ENCODE measurements around the gene TPM1. TPM values are rescaled to one million over a fixed set of nuclear protein-coding genes. Genes with fewer than 3 reads are reported as not detected.

TPM1 gene
- total RNA-seq, 3 donors from 2014 or later: 333 to 609 (median 575) TPM

DNA sequence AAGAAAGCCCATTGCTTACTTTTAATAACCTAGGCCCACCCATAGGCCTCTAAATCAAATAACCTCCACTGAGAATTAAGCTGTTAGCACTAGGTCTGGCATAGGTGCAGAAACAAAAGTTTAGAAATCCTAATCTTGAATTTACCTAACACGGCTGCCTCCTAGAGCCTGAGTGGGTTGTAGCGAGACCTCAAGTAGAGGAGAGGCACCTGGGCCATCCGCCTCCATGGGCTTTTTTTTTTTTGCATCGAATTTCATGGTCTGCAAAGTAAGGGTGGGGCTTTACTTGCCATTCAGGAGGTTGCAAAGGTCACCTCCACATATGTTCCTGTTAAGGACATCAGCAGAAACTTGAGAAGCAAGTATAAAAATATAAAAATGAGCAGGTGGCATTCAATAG lies 6.6 kb upstream of the TPM1 start:
- intact Hi-C loops (cut with DNase I; ENCODE audit: low total_unique reads): no loop called here
- Histone ChIP-seq H3K4me1 (no peaks in the 10 kb centered on the region), H3K36me3 (no peaks in the 10 kb centered on the region), H3K4me3 (no peak overlapping the region), H3K27me3 (no peaks in the 10 kb centered on the region), H3K27ac (no peak overlapping the region), H3K9me3 (no peaks in the 10 kb centered on the region)
- TF ChIP-seq, protein P1, sequence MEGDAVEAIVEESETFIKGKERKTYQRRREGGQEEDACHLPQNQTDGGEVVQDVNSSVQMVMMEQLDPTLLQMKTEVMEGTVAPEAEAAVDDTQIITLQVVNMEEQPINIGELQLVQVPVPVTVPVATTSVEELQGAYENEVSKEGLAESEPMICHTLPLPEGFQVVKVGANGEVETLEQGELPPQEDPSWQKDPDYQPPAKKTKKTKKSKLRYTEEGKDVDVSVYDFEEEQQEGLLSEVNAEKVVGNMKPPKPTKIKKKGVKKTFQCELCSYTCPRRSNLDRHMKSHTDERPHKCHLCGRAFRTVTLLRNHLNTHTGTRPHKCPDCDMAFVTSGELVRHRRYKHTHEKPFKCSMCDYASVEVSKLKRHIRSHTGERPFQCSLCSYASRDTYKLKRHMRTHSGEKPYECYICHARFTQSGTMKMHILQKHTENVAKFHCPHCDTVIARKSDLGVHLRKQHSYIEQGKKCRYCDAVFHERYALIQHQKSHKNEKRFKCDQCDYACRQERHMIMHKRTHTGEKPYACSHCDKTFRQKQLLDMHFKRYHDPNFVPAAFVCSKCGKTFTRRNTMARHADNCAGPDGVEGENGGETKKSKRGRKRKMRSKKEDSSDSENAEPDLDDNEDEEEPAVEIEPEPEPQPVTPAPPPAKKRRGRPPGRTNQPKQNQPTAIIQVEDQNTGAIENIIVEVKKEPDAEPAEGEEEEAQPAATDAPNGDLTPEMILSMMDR (IDR thresholded peaks at IDR 0.05): no peak
- no peak for TF ChIP-seq POLR2AphosphoS5 (IDR thresholded peaks at IDR 0.05)
- no peak for TF ChIP-seq POLR2A (IDR thresholded peaks at IDR 0.05)
- no peak for DNase-seq (ENCODE audit: low spot score in 2 of 2)

- Histone ChIP-seq H3K36me3 (no peaks in the 10 kb centered on the region), H3K27ac (peak overlapping the region; percentile 62 to 65), H3K27me3 (no peaks in the 10 kb centered on the region), H3K4me3 (no peak overlapping the region), H3K4me1 (no peaks in the 10 kb centered on the region), H3K9me3 (no peaks in the 10 kb centered on the region)
- no peak for DNase-seq (ENCODE audit: low spot score in 2 of 2)
- TF ChIP-seq POLR2A (IDR thresholded peaks at IDR 0.05): no peak
- TF ChIP-seq, protein P1 (IDR thresholded peaks at IDR 0.05): no peak
- TF ChIP-seq POLR2AphosphoS5 (IDR thresholded peaks at IDR 0.05): no peak
- intact Hi-C loops (cut with DNase I; ENCODE audit: low total_unique reads): no loop called here
These were observed 4.4 kb upstream of the TPM1 start for GRCh38 chr15:63037976-63038720.

- DNase-seq (ENCODE audit: low spot score in 2 of 2): no peak
- H3K36me3 ChIP-seq: no peaks in the 10 kb centered on the region
- H3K4me3 ChIP-seq: no peak overlapping the region
- intact Hi-C loops (cut with DNase I; ENCODE audit: low total_unique reads): no loop called here
- H3K27me3 ChIP-seq: no peaks in the 10 kb centered on the region
- no peaks in the 10 kb centered on the region for H3K9me3 ChIP-seq
- peak overlapping the region in 1 of 2 donors; percentile 65 for H3K27ac ChIP-seq
- no peaks in the 10 kb centered on the region for H3K4me1 ChIP-seq
- TF ChIP-seq, protein P1 (IDR thresholded peaks at IDR 0.05): no peak
- no peak for TF ChIP-seq POLR2AphosphoS5 (IDR thresholded peaks at IDR 0.05)
- TF ChIP-seq POLR2A (IDR thresholded peaks at IDR 0.05): no peak
These were observed 3.4 kb upstream of the TPM1 start for GRCh38 chr15:63038926-63039673.

- no peaks in the 10 kb centered on the region for H3K27me3 ChIP-seq
- H3K9me3 ChIP-seq: no peaks in the 10 kb centered on the region
- intact Hi-C loops (cut with DNase I; ENCODE audit: low total_unique reads): no loop called here
- no peak for TF ChIP-seq POLR2A (IDR thresholded peaks at IDR 0.05)
- TF ChIP-seq POLR2AphosphoS5 (IDR thresholded peaks at IDR 0.05): no peak
- TF ChIP-seq, protein P1 (IDR thresholded peaks at IDR 0.05): no peak
- no peaks in the 10 kb centered on the region for H3K36me3 ChIP-seq
- DNase-seq (ENCODE audit: low spot score in 2 of 2): no peak
- H3K4me1 ChIP-seq: no peaks in the 10 kb centered on the region
- H3K4me3 ChIP-seq: no peak overlapping the region
- H3K27ac ChIP-seq: peak overlapping the region in 1 of 2 donors; percentile 93
These were observed 2.7 kb upstream of the TPM1 start for GRCh38 chr15:63039811-63040210.

GRCh38 chr15:63040509-63040908 lies 2.0 kb upstream of the TPM1 start:
- Histone ChIP-seq H3K4me1 (no peaks in the 10 kb centered on the region), H3K27me3 (no peaks in the 10 kb centered on the region), H3K27ac (peak overlapping the region; percentile 93 to 95), H3K36me3 (no peaks in the 10 kb centered on the region), H3K9me3 (no peaks in the 10 kb centered on the region), H3K4me3 (no peak overlapping the region)
- intact Hi-C loops (cut with DNase I; ENCODE audit: low total_unique reads): no loop called here
- no peak for DNase-seq (ENCODE audit: low spot score in 2 of 2)
- no peak for TF ChIP-seq POLR2AphosphoS5 (IDR thresholded peaks at IDR 0.05)
- TF ChIP-seq, protein P1 (IDR thresholded peaks at IDR 0.05): no peak
- TF ChIP-seq POLR2A (IDR thresholded peaks at IDR 0.05): no peak

Data from breast epithelium (tissue), 4 donors.